Suprapubic skin (tissue), 3 donors: ENCODE measurements around the gene SERAC1.

ENCODE experiments used
- CTCF ChIP-seq, 2 donors: fragments of 200-600 bp in 1 of 2; fragments of 450-650 bp in 1 of 2; sonication (generic) in 1 of 2; IDR thresholded peaks; one replicate each; pipeline ENCODE4 v1.5.1; 2016 to 2019; ENCODE audit warnings: antibody characterized with exemption in 2 of 2, mild to moderate bottlenecking in 1 of 2, moderate library complexity in 1 of 2
- EP300 ChIP-seq: sonication (generic); formaldehyde crosslinking; IDR thresholded peaks from one replicate; pipeline ENCODE4 v1.6.1; 2017; ENCODE audit warnings: antibody characterized with exemption

- TF ChIP-seq CTCF (IDR thresholded peaks at IDR 0.05) (no peak), EP300 (no peak)
Measured at GRCh38 chr6:158154816-158155215, 13.2 kb downstream of the SERAC1 start.
